MCF 10A (cell line): ENCODE measurements around the gene AVPR2. TPM values are rescaled to one million over a fixed set of nuclear protein-coding genes. Genes with fewer than 3 reads are reported as not detected.

Experiments used
- BruUV-seq: library from RNA; stranded (reverse); fragments of 400-500 nt; replicated peaks from 2 replicates; lab custom pipeline; 2021; lab: Mats Ljungman, UMichigan
- CTCF ChIA-PET: fragments of 300-600 bp; sonication (Branson Sonifier 250); formaldehyde crosslinking; extraction: SDS; loops from one replicate; lab custom pipeline; 2021; ENCODE audit warnings: antibody characterized with exemption, inconsistent platforms; lab: Yijun Ruan, JAX
- POLR2A ChIA-PET: fragments of 300-600, 350-650 bp; sonication (Branson Sonifier 250); formaldehyde crosslinking; extraction: SDS; loops from one replicate; lab custom pipeline; 2020; ENCODE audit warnings: antibody characterized with exemption, inconsistent platforms; lab: Yijun Ruan, JAX
- DNase-seq: peaks from one replicate; pipeline ENCODE4 v3.0.0-alpha.2; 2018; ENCODE audit not compliant: unreplicated experiment
- H3K27ac Mint-ChIP-seq: one replicate; pipeline ENCODE4 v1.8.0; 2022; ENCODE audit warnings: mild to moderate bottlenecking, low read depth, mixed read lengths; ENCODE audit not compliant: unreplicated experiment
- H3K27me3 Mint-ChIP-seq: one replicate; pipeline ENCODE4 v1.8.0; 2022; ENCODE audit warnings: mixed read lengths; ENCODE audit not compliant: insufficient read depth, unreplicated experiment
- H3K36me3 Mint-ChIP-seq: one replicate; pipeline ENCODE4 v1.8.0; 2022; ENCODE audit warnings: mild to moderate bottlenecking, moderate library complexity, mixed read lengths; ENCODE audit not compliant: insufficient read depth, unreplicated experiment
- H3K4me1 Mint-ChIP-seq: one replicate; pipeline ENCODE4 v1.8.0; 2022; ENCODE audit warnings: mixed read lengths; ENCODE audit not compliant: insufficient read depth, unreplicated experiment
- H3K4me3 Mint-ChIP-seq: one replicate; pipeline ENCODE4 v1.8.0; 2022; ENCODE audit warnings: mild to moderate bottlenecking, moderate library complexity, mixed read lengths; ENCODE audit not compliant: unreplicated experiment
- H3K9me3 Mint-ChIP-seq: one replicate; pipeline ENCODE4 v1.8.0; 2022; ENCODE audit warnings: mixed read lengths; ENCODE audit not compliant: unreplicated experiment
- CTCF ChIP-seq: fragments of 200-600 bp; IDR thresholded peaks from one replicate; pipeline ENCODE4 v1.8.0; 2022; ENCODE audit warnings: antibody characterized with exemption, mild to moderate bottlenecking; ENCODE audit not compliant: unreplicated experiment
- intact Hi-C: fragments of 100-400 bp; cut with micrococcal nuclease; formaldehyde crosslinking; loops from 2 replicates; pipeline ENCODE4 v1.14.1; 2022
- total RNA-seq: library from RNA; stranded (reverse); gene quantifications from 2 replicates; pipeline ENCODE4 v1.2.3, GENCODE V29; 2022

Gene AVPR2
- total RNA-seq, 1 experiment from 2014 or later = not detected

DNA sequence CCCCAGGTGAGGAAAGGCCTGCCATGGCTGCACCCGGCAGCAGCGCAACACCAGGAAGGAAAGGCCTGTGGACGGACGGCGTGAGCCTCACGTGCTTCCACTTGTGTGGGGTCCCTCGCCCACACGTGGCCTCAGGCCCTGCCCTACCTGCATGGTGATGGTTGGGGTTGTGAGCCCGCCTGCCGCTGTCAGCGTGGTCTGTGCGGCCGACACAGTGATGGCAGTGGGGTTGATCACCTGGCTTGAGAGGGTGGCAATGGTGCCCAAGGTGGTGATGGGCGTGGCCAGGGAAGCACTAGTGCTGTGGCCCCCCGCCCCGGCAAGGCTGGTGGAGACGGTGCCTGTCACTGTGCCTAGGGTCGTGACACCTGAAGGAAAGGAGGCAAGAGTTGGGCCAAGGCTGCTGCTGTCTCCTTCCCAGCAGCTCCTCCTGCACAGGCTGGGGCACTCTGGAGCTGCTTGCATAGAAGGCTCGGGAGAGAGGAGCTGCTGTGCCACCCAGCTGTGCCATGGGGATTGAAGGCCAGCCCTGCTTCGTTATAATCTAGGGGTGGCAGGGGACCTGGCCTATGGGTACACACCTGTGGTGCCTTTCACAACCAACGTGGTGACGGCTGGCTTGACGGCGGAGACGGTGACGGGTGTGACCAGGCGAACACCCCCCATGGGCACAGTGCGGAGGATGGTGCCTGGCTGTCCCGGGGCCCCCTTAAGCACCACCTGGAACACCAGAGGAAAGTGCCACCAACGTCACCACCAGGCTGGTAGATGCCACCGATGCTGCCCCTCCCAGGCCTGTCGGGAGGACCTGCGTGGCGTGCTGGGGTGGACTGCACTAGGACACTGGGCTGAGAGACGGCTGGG is 51.8 kb downstream of the AVPR2 start:
- H3K9me3 Mint-ChIP-seq = no peaks in the 10 kb centered on the region
- CTCF ChIA-PET = interaction anchor here (2.4 kb wide), 1 partner anchor 10 kb away, joined by 5 read pairs; no protein-coding TSS in a partner anchor
- H3K4me1 Mint-ChIP-seq = no peaks in the 10 kb centered on the region
- POLR2A ChIA-PET = no interaction called here
- no peaks in the 10 kb centered on the region for H3K27me3 Mint-ChIP-seq
- H3K27ac Mint-ChIP-seq = no peak overlapping the region
- BruUV-seq = no TSS peak
- intact Hi-C loops = no loop called here
- no peak for DNase-seq
- no peak for TF ChIP-seq CTCF
- H3K36me3 Mint-ChIP-seq = peaks cover 77% of the 10 kb centered on the region
- H3K4me3 Mint-ChIP-seq = no peak overlapping the region

Other genes with a start within 250 kb of the AVPR2 start
- not detected in 2 replicates for gene PNCK, start 230.9 kb upstream of the AVPR2 start, total RNA-seq
- gene SLC6A8, start 216.7 kb upstream of the AVPR2 start, total RNA-seq = 59.9 and 66.6 TPM in 2 replicates
- 197 and 203 TPM in 2 replicates for gene BCAP31, start 180.3 kb upstream of the AVPR2 start, total RNA-seq
- 3.5 and 4.1 TPM in 2 replicates for gene ABCD1, start 179.8 kb upstream of the AVPR2 start, total RNA-seq
- gene PLXNB3, start 140.4 kb upstream of the AVPR2 start, total RNA-seq = 7.2 and 13.5 TPM in 2 replicates
- not detected in 2 replicates for gene SRPK3, start 123.6 kb upstream of the AVPR2 start, total RNA-seq
- gene IDH3G, start 110.3 kb upstream of the AVPR2 start, total RNA-seq = 56.5 and 65.4 TPM in 2 replicates
- gene SSR4, start 110.0 kb upstream of the AVPR2 start, total RNA-seq = 328 and 371 TPM in 2 replicates
- 0.29 TPM in 1 of 2 replicates, not detected in the other for gene PDZD4, start 74.1 kb upstream of the AVPR2 start, total RNA-seq
- 20.7 and 41.0 TPM in 2 replicates for gene L1CAM, start 18.5 kb upstream of the AVPR2 start, total RNA-seq
- 2.3 and 2.6 TPM in 2 replicates for gene ARHGAP4, start 21.6 kb downstream of the AVPR2 start, total RNA-seq
- gene NAA10, start 30.4 kb downstream of the AVPR2 start, total RNA-seq = 166 and 196 TPM in 2 replicates
- gene RENBP, start 40.0 kb downstream of the AVPR2 start, total RNA-seq = 0.23 TPM in 1 of 2 replicates, not detected in the other
- gene HCFC1, start 67.1 kb downstream of the AVPR2 start, total RNA-seq = 40.3 and 44.5 TPM in 2 replicates
- 9.3 and 10.9 TPM in 2 replicates for gene TMEM187, start 68.1 kb downstream of the AVPR2 start, total RNA-seq
- 201 and 237 TPM in 2 replicates for gene IRAK1, start 115.2 kb downstream of the AVPR2 start, total RNA-seq
- gene MECP2, start 193.0 kb downstream of the AVPR2 start, total RNA-seq = 46.9 and 47.2 TPM in 2 replicates
- gene OPN1LW, start 239.6 kb downstream of the AVPR2 start, total RNA-seq = not detected in 2 replicates